ENCODE results near the gene ADARB1. TPM values are rescaled to one million over a fixed set of nuclear protein-coding genes. Genes with fewer than 3 reads are reported as not detected.
"Not testable (repeated sequence)": the region's sequence is repeated elsewhere in the genome, so short reads cannot be mapped to it uniquely, and the experiment has no call there.

Gene ADARB1
- total RNA-seq, 2 experiments from 2014 or later = 27.5 to 28.6 TPM

GRCh38 chr21:45130324-45130774 lies 56.0 kb downstream of the ADARB1 start:
- Mint-ChIP-seq H3K27ac (no peak overlapping the region), H3K36me3 (ENCODE audit: low read depth) (peaks cover 12% of the 10 kb centered on the region), H3K9me3 (no peaks in the 10 kb centered on the region), H3K4me1 (ENCODE audit: low read depth) (peaks cover 35% of the 10 kb centered on the region), H3K27me3 (no peaks in the 10 kb centered on the region), H3K4me3 (no peak overlapping the region)
- DNase-seq (no peak), ATAC-seq (ENCODE audit: poor library complexity) (no peak)
- no peaks in the 10 kb centered on the region for H3K27me3 ChIP-seq (ENCODE audit: control insufficient read depth in 1 of 2, insufficient read depth in 2 of 2, low read length in 2 of 2)
- H3K9me3 ChIP-seq (ENCODE audit: control insufficient read depth in 1 of 2, insufficient read depth in 1 of 2, low read length in 2 of 2) = no peaks in the 10 kb centered on the region
- H3K4me1 ChIP-seq (ENCODE audit: insufficient read depth, low read length) = peaks cover 16% of the 10 kb centered on the region
- H3K4me3 ChIP-seq (ENCODE audit: low read length) = no peak overlapping the region
- H3K36me3 ChIP-seq (ENCODE audit: insufficient read depth, low read length) = peaks cover 10% of the 10 kb centered on the region
- TF ChIP-seq CTCF (IDR thresholded peaks at IDR 0.05) = no peak
- intact Hi-C loops (cut with DNase I, micrococcal nuclease) = no loop called here
- POLR2A ChIA-PET = no interaction called here
- CTCF ChIA-PET = interaction anchor here (3.2 to 4.4 kb wide), 2 partner anchors 7 to 180 kb away, joined by 31 to 35 read pairs; no protein-coding TSS in a partner anchor
- no peak overlapping the region for H3K27ac ChIP-seq (ENCODE audit: low read depth in 1 of 2, low read length in 2 of 2)

- Mint-ChIP-seq H3K27ac (no peak overlapping the region), H3K9me3 (no peaks in the 10 kb centered on the region), H3K36me3 (ENCODE audit: low read depth) (peaks cover 12% of the 10 kb centered on the region), H3K4me3 (no peak overlapping the region), H3K27me3 (no peaks in the 10 kb centered on the region), H3K4me1 (ENCODE audit: low read depth) (peaks cover 29% of the 10 kb centered on the region)
- Histone ChIP-seq H3K36me3 (ENCODE audit: insufficient read depth, low read length) (peaks cover 13% of the 10 kb centered on the region), H3K4me1 (ENCODE audit: insufficient read depth, low read length) (peaks cover 16% of the 10 kb centered on the region), H3K27ac (ENCODE audit: low read depth in 1 of 2, low read length in 2 of 2) (no peak overlapping the region), H3K27me3 (ENCODE audit: control insufficient read depth in 1 of 2, insufficient read depth in 2 of 2, low read length in 2 of 2) (no peaks in the 10 kb centered on the region), H3K4me3 (ENCODE audit: low read length) (no peak overlapping the region), H3K9me3 (ENCODE audit: control insufficient read depth in 1 of 2, insufficient read depth in 1 of 2, low read length in 2 of 2) (no peaks in the 10 kb centered on the region)
- ChIA-PET CTCF (no interaction called here), POLR2A (no interaction called here)
- no peak for TF ChIP-seq CTCF (IDR thresholded peaks at IDR 0.05)
- no peak for ATAC-seq (ENCODE audit: poor library complexity)
- DNase-seq = no peak
- intact Hi-C loops (cut with DNase I, micrococcal nuclease) = no loop called here
Measured at GRCh38 chr21:45131537-45131999, 57.2 kb downstream of the ADARB1 start.

GRCh38 chr21:45132841-45133573 lies 58.6 kb downstream of the ADARB1 start:
- ChIA-PET POLR2A (no interaction called here), CTCF (no interaction called here)
- no peaks in the 10 kb centered on the region for H3K27me3 ChIP-seq (ENCODE audit: control insufficient read depth in 1 of 2, insufficient read depth in 2 of 2, low read length in 2 of 2)
- H3K4me1 Mint-ChIP-seq (ENCODE audit: low read depth) = peaks cover 26% of the 10 kb centered on the region
- H3K27ac ChIP-seq (ENCODE audit: low read depth in 1 of 2, low read length in 2 of 2) = no peak overlapping the region
- H3K4me3 ChIP-seq (ENCODE audit: low read length) = no peak overlapping the region
- peak overlapping the region; percentile 16 for H3K27ac Mint-ChIP-seq
- H3K9me3 ChIP-seq (ENCODE audit: control insufficient read depth in 1 of 2, insufficient read depth in 1 of 2, low read length in 2 of 2) = no peaks in the 10 kb centered on the region
- intact Hi-C loops (cut with DNase I, micrococcal nuclease) = no loop called here
- no peak for TF ChIP-seq CTCF (IDR thresholded peaks at IDR 0.05)
- ATAC-seq (ENCODE audit: poor library complexity) (no peak), DNase-seq (no peak)
- no peak overlapping the region for H3K4me3 Mint-ChIP-seq
- peaks cover 12% of the 10 kb centered on the region for H3K36me3 Mint-ChIP-seq (ENCODE audit: low read depth)
- no peaks in the 10 kb centered on the region for H3K9me3 Mint-ChIP-seq
- H3K27me3 Mint-ChIP-seq = no peaks in the 10 kb centered on the region
- peaks cover 20% of the 10 kb centered on the region for H3K4me1 ChIP-seq (ENCODE audit: insufficient read depth, low read length)
- H3K36me3 ChIP-seq (ENCODE audit: insufficient read depth, low read length) = peaks cover 13% of the 10 kb centered on the region

GRCh38 chr21:45133574-45134278 lies 59.3 kb downstream of the ADARB1 start:
- H3K4me1 Mint-ChIP-seq (ENCODE audit: low read depth) = peaks cover 24% of the 10 kb centered on the region
- ATAC-seq (ENCODE audit: poor library complexity); H3K9me3 Mint-ChIP-seq; H3K27ac Mint-ChIP-seq; H3K36me3 Mint-ChIP-seq (ENCODE audit: low read depth); H3K27ac ChIP-seq (ENCODE audit: low read depth in 1 of 2, low read length in 2 of 2); intact Hi-C loops (cut with DNase I, micrococcal nuclease); H3K9me3 ChIP-seq (ENCODE audit: control insufficient read depth in 1 of 2, insufficient read depth in 1 of 2, low read length in 2 of 2); POLR2A ChIA-PET; H3K4me3 ChIP-seq (ENCODE audit: low read length); DNase-seq; H3K4me3 Mint-ChIP-seq; H3K27me3 ChIP-seq (ENCODE audit: control insufficient read depth in 1 of 2, insufficient read depth in 2 of 2, low read length in 2 of 2); H3K27me3 Mint-ChIP-seq; CTCF ChIA-PET: not testable (repeated sequence)
- H3K4me1 ChIP-seq (ENCODE audit: insufficient read depth, low read length) = peaks cover 18% of the 10 kb centered on the region
- H3K36me3 ChIP-seq (ENCODE audit: insufficient read depth, low read length) = peaks cover 13% of the 10 kb centered on the region

All from CD4-positive, alpha-beta T cell (primary cell).